Right atrium auricular region (tissue), 2 donors: ENCODE results near the gene LRWD1. TPM values are rescaled to one million over a fixed set of nuclear protein-coding genes. Genes with fewer than 3 reads are reported as not detected.

Experiments used
- DNase-seq: peaks from one replicate; pipeline ENCODE4 v3.0.0-alpha.2; 2019; ENCODE audit warnings: low spot score
- H3K27ac ChIP-seq, 2 donors: fragments of 200-600 bp; sonication (generic); 1 replicate in 1 of 2; 2 replicates in 1 of 2; pipeline ENCODE4 v1.5.1; 2016 to 2019
- H3K27me3 ChIP-seq, 2 donors: fragments of 200-600 bp; sonication (generic); one replicate each; pipeline versions ENCODE4 v1.5.1 to v1.6.0; 2017 to 2019
- H3K36me3 ChIP-seq: fragments of 200-600 bp; sonication (generic); one replicate; pipeline ENCODE4 v1.5.1; 2016
- H3K4me1 ChIP-seq, 2 donors: fragments of 200-600 bp; sonication (generic); one replicate each; pipeline versions ENCODE4 v1.5.1 to v1.6.0; 2017 to 2019
- H3K4me3 ChIP-seq, 2 donors: fragments of 200-600 bp; sonication (generic); 1 replicate in 1 of 2; 2 replicates in 1 of 2; pipeline ENCODE4 v1.5.1; 2017 to 2019; ENCODE audit warnings: mild to moderate bottlenecking in 1 of 2, moderate library complexity in 1 of 2
- H3K9me3 ChIP-seq, 2 donors: fragments of 200-600 bp; sonication (generic); one replicate each; pipeline ENCODE4 v1.5.1; 2019
- total RNA-seq, 2 donors: library from RNA; depleted of rRNA; stranded (reverse); fragments of >200 nt; gene quantifications; one replicate each; pipeline ENCODE4 v1.1.0, GENCODE V29; 2016
- TF ChIP-seq, protein P1 (sequence below), 2 donors: fragments of 200-600 bp; sonication (generic); IDR thresholded peaks; one replicate each; pipeline ENCODE4 v1.5.1; 2019; ENCODE audit warnings: antibody characterized with exemption in 2 of 2

Gene LRWD1
- total RNA-seq, 2 donors from 2014 or later, result 9.8 to 13.7 TPM

DNA sequence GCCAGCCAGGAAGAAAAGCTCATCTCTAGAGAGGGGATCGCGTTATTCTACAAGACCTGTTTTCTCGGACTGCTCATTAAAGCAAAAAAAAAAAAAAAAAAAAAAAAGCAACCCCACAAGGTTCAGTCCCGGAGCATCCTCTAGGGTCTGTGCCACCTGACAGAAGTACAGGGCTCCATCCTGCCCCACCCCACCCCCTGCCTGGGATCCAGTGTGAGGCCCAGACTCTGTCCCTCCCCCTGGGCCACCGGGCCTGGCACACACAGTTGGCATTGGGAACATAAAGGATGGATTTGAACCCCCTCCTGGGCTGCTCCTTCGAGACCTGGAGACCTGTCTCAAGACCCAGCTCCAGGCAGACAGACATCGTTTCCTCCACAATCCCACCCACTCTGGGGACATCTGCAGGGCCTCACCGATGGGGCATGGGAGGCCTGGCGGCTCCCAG is 30.7 kb upstream of the LRWD1 start:
- Histone ChIP-seq H3K27me3 (no peaks in the 10 kb centered on the region), H3K27ac (peak overlapping the region; percentile 52 to 66), H3K36me3 (no peaks in the 10 kb centered on the region), H3K4me1 (peaks cover 0 to 18% of the 10 kb centered on the region in 2 donors), H3K9me3 (no peaks in the 10 kb centered on the region), H3K4me3 (peak overlapping the region; percentile 66 to 85)
- DNase-seq, result no peak
- TF ChIP-seq, protein P1, sequence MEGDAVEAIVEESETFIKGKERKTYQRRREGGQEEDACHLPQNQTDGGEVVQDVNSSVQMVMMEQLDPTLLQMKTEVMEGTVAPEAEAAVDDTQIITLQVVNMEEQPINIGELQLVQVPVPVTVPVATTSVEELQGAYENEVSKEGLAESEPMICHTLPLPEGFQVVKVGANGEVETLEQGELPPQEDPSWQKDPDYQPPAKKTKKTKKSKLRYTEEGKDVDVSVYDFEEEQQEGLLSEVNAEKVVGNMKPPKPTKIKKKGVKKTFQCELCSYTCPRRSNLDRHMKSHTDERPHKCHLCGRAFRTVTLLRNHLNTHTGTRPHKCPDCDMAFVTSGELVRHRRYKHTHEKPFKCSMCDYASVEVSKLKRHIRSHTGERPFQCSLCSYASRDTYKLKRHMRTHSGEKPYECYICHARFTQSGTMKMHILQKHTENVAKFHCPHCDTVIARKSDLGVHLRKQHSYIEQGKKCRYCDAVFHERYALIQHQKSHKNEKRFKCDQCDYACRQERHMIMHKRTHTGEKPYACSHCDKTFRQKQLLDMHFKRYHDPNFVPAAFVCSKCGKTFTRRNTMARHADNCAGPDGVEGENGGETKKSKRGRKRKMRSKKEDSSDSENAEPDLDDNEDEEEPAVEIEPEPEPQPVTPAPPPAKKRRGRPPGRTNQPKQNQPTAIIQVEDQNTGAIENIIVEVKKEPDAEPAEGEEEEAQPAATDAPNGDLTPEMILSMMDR (IDR thresholded peaks at IDR 0.05), result no peak

DNA sequence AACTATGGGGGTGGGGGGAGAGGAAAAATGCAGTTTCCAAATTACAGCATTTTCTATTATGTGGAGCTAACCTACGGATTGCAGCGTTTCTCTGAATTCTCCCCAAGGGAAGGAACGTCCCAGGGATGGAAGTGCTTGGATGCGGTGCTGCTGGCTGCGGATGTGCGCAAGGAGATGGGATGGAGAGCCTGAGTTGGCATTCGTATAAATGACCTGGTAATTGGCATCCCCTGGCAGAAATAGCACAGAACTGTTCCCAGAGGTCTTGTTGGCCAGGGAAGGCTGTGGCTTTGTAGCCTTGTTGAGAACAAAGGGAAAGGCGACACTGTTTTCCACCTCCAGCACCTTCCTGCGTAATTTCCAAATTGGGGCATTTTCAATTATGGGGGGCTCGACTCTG is 28.7 kb upstream of the LRWD1 start:
- TF ChIP-seq, protein P1 (IDR thresholded peaks at IDR 0.05), result no peak
- no peak overlapping the region for H3K4me3 ChIP-seq
- H3K36me3 ChIP-seq, result no peaks in the 10 kb centered on the region
- DNase-seq, result no peak
- H3K27ac ChIP-seq, result no peak overlapping the region
- H3K27me3 ChIP-seq, result no peaks in the 10 kb centered on the region
- H3K9me3 ChIP-seq, result no peaks in the 10 kb centered on the region
- H3K4me1 ChIP-seq, result peaks cover 0 to 29% of the 10 kb centered on the region in 2 donors

GRCh38 chr7:102439963-102440795 is 24.6 kb upstream of the LRWD1 start:
- Histone ChIP-seq H3K36me3 (no peaks in the 10 kb centered on the region), H3K27ac (peak overlapping the region; percentile 21 to 58), H3K4me3 (no peak overlapping the region), H3K4me1 (peaks cover 0 to 11% of the 10 kb centered on the region in 2 donors), H3K9me3 (no peaks in the 10 kb centered on the region), H3K27me3 (no peaks in the 10 kb centered on the region)
- TF ChIP-seq, protein P1 (IDR thresholded peaks at IDR 0.05), result no peak
- peak; percentile 77 for DNase-seq

DNA sequence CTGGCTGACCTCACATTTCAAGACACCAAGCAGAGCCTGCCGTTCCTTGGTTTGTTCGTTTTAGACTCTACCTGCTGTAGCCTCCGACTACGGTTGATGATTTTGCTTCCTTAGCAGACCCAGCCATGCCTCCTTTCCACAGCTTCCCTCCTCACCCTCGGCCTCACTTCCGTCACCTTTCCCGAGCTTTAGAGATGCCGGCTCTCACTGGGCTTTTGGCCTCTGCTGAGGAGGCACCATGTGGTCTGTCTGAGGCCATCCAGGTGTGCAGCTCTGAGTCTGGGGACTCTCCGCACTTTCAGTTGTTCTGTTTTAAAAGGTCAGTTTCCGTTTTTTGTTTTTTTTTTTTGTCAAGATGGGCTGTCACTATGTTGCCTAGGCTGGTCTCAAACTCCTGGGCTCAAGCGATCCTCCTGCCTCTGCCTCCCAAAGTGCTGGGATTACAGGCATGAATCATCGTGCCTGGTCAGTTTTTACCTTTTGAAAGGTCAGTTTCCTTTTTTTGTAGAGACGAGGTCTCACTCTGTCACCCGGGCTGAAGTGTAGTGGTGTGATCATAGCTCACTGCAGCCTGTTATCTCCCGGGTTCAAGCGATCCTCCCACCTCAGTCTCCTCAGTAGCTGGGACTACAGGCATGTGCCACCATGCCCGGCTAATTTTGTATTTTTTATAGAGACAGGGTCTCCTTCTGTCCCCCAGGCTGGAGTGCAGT is 19.7 kb upstream of the LRWD1 start:
- Histone ChIP-seq H3K27me3 (no peaks in the 10 kb centered on the region), H3K4me1 (peaks cover 0 to 6% of the 10 kb centered on the region in 2 donors), H3K4me3 (no peak overlapping the region), H3K9me3 (no peaks in the 10 kb centered on the region), H3K36me3 (no peaks in the 10 kb centered on the region), H3K27ac (no peak overlapping the region)
- DNase-seq, result no peak
- TF ChIP-seq, protein P1 (IDR thresholded peaks at IDR 0.05), result no peak

- no peak for DNase-seq
- H3K4me3 ChIP-seq, result no peak overlapping the region
- H3K36me3 ChIP-seq, result no peaks in the 10 kb centered on the region
- peaks cover 0 to under 1% of the 10 kb centered on the region in 2 donors for H3K4me1 ChIP-seq
- no peak overlapping the region for H3K27ac ChIP-seq
- no peaks in the 10 kb centered on the region for H3K9me3 ChIP-seq
- no peaks in the 10 kb centered on the region for H3K27me3 ChIP-seq
- TF ChIP-seq, protein P1 (IDR thresholded peaks at IDR 0.05), result no peak
These were observed 19.1 kb upstream of the LRWD1 start for GRCh38 chr7:102445674-102446071.
